A172 (cell line): Measurements from ENCODE around the gene AFF1. TPM values are rescaled to one million over a fixed set of nuclear protein-coding genes. Genes with fewer than 3 reads are reported as not detected.
"Not testable (repeated sequence)": the region's sequence is repeated elsewhere in the genome, so short reads cannot be mapped to it uniquely, and the experiment has no call there.

Experiments used
- DNase-seq: peaks from one replicate; pipeline ENCODE4 v3.0.0-alpha.2; 2015; ENCODE audit warnings: low spot score
- total RNA-seq: library from RNA; depleted of rRNA; stranded (reverse); fragments of >200 nt; shearing (Covaris generic); gene quantifications from 2 replicates; pipeline ENCODE4 v1.2.3, GENCODE V29; 2014

AFF1 gene
- total RNA-seq, 1 experiment from 2014 or later = 5.8 TPM

GRCh38 chr4:86980230-86980629, 45.4 kb downstream of the AFF1 start:
- no peak for DNase-seq

GRCh38 chr4:86981789-86982188, 47.0 kb downstream of the AFF1 start:
- no peak for DNase-seq

- not testable (repeated sequence) for DNase-seq
Observed at GRCh38 chr4:86985852-86986251, 51.0 kb downstream of the AFF1 start.

- DNase-seq = not testable (repeated sequence)
Observed at GRCh38 chr4:86989658-86990057, 54.8 kb downstream of the AFF1 start.

GRCh38 chr4:86990510-86990909, 55.7 kb downstream of the AFF1 start:
- DNase-seq = no peak

- DNase-seq = no peak
Observed at GRCh38 chr4:86991994-86992393, 57.2 kb downstream of the AFF1 start.

- DNase-seq = no peak
Observed at GRCh38 chr4:86993909-86994681, 59.3 kb downstream of the AFF1 start.

GRCh38 chr4:86994686-86995085, 59.9 kb downstream of the AFF1 start:
- no peak for DNase-seq

- DNase-seq = not testable (repeated sequence)
Observed at GRCh38 chr4:86996510-86996909, 61.7 kb downstream of the AFF1 start.

- DNase-seq = no peak
Observed at GRCh38 chr4:86999136-86999643, 64.4 kb downstream of the AFF1 start.

- no peak for DNase-seq
Observed at GRCh38 chr4:87002682-87003043, 67.9 kb downstream of the AFF1 start.

- no peak for DNase-seq
Observed at GRCh38 chr4:87003266-87003665, 68.5 kb downstream of the AFF1 start.

GRCh38 chr4:87005369-87005689, 70.5 kb downstream of the AFF1 start:
- no peak for DNase-seq

GRCh38 chr4:87005690-87006425, 71.0 kb downstream of the AFF1 start:
- DNase-seq = no peak

GRCh38 chr4:87006426-87006675, 71.5 kb downstream of the AFF1 start:
- DNase-seq = no peak

GRCh38 chr4:87006676-87007527, 72.1 kb downstream of the AFF1 start:
- peak; percentile 82 for DNase-seq

- peak; percentile 35 for DNase-seq
Observed at GRCh38 chr4:87007528-87008446, 73.0 kb downstream of the AFF1 start.

- no peak for DNase-seq
Observed at GRCh38 chr4:87009095-87009648, 74.4 kb downstream of the AFF1 start.

GRCh38 chr4:87010192-87010591, 75.4 kb downstream of the AFF1 start:
- DNase-seq = no peak

GRCh38 chr4:87011340-87012034, 76.7 kb downstream of the AFF1 start:
- DNase-seq = peak; percentile 88
